Stimulated activated CD4-positive, alpha-beta T cell treated with anti-CD3 and anti-CD28 coated beads, Interleukin-1b, Interleukin-23, amount 100 ng/mL, for 24 hours (primary cell): Measurements from ENCODE around the gene NANOS3.

Experiments
- DNase-seq, 4 experiments: peaks; one replicate each; pipeline ENCODE4 v3.0.0-alpha.2; 2020; ENCODE audit warnings: low read depth in 4 of 4, low spot score in 1 of 4

Gene NANOS3

DNA sequence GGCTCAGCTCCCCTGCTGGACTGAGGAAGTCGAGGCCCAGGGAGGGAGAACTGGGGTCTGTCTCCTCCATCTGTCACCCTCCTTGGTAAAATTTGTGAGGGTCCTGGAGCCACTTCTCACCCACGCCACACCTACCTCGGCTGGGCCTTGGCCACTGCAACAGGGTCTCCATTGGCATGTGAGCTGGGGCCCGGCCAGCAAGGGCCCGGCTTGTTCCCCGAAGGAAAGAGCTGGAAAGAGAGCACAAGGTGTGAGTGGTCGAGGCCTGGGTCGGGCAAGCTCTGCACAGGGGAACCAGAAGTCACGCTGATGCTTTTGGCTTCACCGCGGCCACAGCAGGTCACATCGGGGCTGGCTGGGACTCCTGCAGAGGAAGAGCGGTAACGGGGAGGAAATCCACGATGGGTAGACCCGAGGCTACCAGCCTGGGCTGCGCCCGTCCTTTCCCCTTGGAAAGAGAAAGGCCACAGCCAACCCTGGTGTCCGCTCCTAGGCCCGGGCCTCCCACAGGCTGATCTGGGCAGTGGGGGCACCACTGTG, 9.0 kb downstream of the NANOS3 start:
- no peak for DNase-seq

DNA sequence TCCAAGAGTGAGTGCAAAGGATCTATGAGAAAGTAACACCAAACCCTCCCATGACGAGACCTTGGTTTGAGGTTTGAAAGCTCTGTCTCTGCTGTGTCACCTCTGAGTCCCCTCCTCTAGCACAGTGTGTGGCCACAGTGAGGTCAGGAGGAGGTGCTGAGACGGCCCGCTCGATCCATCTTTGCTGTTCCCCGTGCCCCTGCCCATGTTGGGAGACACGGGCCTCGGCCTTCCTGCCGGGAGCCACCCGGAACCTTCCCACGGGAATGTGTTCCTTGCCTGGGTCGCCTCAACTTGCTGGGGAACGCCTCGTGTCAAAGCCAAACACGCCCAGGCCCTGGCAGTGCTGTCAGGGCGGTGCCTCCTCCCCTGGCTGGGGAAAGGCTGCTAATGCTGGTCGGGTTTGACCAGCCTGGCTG, 10.1 kb downstream of the NANOS3 start:
- DNase-seq = no peak

DNA sequence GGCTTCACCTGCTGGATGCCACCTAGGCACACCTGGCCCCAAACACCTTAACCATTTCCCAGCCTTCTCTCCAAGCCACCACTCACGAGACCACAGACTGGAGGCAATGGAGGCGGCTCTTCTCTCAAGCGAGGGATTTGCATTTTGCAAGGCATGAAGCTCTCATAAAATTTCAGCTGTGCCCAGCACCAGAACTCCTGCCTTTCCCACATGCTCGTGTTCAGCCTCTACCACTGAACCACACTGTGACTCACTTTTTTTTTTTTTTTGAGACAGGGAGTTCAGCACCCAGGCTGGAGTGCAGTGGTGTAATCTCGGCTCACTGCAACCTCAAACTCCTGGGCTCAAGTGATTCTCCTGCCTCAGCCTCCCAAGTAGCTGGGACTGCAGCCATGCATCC, 10.6 kb downstream of the NANOS3 start:
- no peak for DNase-seq

DNA sequence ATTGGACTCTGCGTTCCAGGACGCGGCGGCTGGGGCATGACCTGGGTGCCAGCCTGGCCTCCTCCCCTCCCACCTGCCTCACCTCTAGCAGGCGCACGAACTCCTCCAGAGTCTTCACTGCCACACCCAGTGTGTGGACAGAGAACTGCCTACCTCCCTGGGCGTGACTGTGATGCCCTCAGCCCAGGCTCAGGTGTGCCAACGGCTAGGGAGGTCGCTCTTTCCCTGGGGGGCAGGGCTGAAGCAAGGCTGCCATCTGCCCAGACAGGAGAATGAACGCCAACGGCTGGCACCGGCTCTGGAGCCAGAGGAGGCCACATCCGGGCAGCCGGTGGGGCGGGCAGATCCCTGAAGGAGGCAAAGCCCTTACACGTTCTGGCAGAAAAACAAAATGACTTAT, 11.3 kb downstream of the NANOS3 start:
- no peak for DNase-seq

DNA sequence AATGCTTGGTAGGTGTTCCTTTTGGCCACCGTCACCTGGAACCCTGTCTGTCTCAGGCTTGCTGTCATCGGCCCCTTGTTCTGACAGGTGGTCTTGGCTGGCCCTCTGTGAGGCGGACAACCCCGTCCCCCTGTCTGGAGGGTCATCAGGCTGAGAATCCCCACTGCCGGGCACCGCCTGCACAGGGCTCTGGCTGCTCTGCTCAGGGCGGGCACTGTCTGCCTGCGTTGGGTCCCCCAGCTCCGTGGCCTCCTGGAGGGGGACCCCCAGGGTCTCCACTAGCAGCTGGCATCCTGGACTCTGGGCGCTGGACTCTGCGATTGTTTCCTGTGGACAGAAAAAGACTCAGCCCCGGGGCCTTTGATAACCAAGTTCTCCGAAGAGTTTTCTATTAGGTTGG, 13.2 kb downstream of the NANOS3 start:
- no peak for DNase-seq

DNA sequence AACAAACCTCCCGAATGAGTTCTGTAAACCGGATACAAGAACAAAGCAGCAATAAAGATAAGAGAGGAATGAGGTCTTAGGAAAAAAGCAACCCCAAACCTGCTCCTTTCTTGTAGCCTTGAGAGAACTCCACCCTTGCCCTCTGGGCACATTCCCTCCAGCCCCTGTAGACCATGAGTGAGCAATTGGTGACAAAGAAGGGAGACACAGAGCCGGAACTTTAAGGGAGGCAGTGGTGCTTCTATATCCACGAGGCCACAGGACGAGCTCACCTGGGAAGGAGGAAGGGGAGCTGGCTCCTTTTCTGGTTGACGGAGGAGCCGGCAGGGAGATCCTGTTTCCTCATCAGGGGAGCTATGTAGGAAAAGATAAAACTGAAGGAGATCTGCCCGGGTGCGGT, 15.9 kb downstream of the NANOS3 start:
- no peak for DNase-seq

DNA sequence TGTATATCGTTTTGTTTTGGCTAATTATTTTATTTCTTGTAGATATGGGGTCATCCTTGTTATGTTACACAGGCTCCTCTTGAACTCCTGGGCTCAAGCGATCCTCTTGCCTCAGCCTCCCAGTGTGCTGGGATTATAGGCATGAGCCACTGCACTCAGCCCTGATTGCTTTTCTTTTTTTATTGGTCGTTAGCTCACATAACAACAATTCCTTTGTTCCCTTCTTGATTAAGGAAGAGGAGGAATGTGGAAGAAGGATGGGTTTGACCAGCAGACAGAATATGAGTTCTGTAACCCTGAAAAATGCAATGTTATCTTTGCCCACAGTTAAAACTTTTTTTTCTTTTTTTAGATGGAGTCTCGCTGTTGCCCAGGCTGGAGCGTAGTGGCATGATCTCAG, 17.6 kb downstream of the NANOS3 start:
- DNase-seq = no peak

DNA sequence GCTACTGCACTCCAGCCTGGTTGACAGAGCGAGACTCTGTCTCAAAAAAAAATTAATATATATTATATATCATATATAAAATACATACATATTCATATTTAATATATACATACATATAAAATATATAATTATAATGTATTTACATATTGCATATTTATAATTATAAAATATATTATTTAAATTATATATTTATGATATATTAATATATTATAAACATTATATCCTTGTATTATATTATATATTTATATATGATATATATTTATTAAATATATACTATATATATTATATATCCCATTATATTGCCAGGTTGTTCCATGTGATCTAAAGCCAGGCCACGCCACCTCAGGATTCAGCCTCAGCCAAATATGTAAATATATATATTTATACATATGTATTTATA, 19.3 kb downstream of the NANOS3 start:
- no peak for DNase-seq

DNA sequence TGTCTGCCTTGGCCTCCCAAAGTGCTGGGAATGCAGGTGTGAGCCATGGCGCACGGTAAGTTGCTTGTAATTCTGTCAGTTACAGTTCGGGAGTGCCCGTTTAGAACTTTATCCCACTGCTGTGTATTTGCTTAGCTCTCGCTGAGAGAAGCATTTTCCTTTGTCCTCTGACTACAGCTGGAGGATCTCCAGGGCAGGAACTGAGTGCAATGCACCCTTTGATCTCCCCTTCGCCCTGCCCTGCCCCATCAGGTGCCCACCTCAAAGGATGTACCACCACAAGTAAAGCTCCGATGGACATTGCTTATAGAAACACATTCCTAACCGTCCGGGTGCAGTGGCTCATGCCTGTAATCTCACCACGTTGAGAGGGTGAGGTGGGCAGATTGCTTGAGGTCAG, 22.5 kb downstream of the NANOS3 start:
- no peak for DNase-seq

DNA sequence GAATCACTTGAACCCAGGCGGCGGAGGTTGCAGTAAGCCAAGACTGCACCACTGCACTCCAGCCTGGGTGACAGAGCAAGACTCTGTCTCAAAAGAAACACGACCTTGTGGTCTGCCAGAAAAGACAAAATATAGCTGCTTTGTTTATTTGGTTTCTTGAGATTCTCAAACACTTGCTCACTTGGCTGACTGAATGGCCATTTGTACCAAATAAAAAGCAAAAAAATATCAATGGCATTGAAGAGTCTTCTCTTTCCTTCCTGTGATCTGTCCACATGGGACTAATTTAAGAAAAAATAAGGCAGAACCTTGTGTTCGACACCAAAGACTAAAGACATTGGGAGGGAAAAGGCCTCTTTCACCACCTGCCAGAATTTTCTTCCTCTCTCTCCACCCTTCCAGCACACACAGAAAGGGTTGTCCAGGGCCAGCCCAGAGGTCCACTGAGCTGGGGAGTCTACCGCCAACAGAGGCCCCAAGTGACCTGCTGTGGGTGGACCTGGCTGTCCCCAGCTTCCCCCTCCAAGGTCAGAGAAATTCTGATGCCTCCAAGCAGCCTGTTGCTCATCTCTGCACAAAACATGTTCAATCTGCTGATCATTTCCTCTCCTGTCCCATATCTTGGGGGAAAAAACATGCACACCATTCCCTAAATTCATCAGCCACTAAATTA, 23.1 kb downstream of the NANOS3 start:
- DNase-seq = no peak

DNA sequence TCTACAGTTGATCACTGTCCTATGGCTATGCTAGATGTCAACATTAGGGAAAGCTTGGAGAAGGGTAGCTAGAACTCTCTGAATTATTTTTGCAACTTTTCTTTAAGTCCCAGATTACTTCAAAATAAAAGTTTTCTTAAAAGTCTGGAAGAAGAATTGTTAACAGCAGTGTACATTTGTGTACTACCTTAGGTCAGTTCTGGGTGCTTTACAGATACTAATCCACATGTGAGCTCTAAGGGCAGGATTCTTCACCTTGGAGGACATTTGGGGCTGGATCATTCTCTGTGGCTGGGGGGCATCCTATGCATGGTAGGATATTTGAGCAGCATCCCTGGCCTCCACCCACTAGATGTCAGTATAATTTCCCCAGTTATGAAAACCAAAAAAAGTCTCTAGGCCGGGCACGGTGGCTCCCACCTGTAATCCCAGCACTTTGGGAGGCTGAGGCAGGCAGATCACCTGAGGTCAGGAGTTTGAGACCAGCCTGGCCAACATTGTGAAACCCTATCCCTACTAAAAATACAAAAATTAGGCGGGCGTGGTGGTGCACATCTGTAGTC, 26.1 kb downstream of the NANOS3 start:
- no peak for DNase-seq

DNA sequence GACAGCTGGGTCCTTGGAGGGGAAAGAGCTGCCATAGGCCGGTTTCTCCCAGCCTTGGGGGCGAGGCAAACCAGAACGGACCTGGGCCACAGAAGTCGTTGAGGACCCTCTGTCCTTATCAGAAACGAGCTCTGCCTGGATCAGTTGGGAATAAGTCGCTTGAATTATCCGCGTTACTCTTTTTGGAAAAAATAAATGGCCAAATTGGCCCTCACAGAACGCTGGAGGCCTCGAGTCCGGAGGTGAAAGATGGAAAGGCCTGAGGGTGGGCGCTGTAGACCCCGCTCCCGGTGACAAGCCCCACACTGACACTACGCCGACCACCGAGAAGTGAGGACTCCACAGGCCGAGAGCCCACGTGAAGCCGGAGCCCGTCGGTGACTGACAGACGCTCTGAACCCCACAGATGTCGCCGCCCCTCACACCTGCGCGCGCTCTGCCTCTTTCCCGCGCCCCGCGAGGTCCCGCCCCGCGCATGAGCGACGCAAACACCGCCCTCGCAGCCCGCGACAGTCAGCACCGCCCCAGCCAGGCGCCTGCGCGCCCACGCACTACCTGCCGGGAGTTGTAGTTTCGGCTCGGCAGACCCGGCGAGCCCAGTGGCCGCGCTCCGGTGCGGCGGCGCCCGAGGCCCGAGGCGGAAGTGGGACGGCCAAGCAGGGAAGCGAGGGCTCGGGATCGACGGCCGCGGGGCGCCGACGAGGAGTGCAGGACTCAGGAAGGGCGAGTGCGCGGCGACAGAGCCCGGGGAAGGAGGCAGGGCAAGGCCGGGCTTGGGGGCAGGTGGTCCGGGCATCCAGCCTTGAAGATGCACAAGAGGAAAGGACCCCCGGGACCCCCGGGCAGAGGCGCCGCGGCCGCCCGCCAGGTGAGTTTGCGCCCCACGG, 28.9 kb downstream of the NANOS3 start, which contains the start of the genes BRME1 and CC2D1A:
Gene BRME1 (minus strand): TSS at position 484 of the 887 bp plus-strand sequence. CDS start 1,225 bp downstream, outside the sequence.
Gene CC2D1A (plus strand): TSS at position 568 of the 887 bp plus-strand sequence. CDS start 241 bp downstream, at position 809.
- DNase-seq = peak; percentile 89 to 97 (median 92)

DNA sequence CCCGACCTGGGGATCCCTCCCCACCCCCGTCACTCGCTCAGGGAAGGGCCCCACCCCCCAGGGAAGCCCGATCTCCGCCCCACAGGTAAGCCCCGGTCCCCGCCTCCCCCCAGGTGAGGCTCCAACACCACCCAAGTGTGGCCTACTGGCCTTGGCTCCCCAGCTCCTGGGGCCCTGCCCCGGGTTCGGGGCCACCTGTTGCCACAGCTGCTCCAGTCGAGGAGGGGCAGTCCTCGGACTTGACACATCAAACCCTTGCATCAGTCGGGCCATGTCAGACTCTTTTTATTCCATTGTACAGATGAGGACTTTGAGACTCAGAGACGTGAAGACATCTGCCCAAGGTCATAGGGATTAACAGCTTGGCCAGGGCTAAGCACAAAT, 29.6 kb downstream of the NANOS3 start:
- no peak for DNase-seq

DNA sequence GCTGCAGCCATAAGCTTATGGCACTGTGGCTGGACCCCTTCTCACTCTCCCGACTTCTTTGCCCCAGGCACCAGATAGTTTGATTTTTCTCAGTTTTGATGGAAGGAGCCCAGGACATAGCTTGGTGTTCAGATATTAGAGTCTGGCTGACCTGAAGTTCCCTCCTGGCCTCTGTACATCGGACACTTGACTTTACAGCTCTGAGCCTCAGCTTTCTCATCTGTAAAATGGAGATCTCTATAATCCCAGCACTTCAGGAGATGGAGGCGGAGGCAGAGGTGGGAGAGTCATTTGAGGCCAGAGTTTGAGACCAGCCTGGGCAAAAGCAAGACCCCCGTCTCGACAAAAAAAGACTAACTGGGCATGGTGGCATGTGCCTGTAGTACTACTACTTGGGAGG, 30.0 kb downstream of the NANOS3 start:
- DNase-seq = no peak

DNA sequence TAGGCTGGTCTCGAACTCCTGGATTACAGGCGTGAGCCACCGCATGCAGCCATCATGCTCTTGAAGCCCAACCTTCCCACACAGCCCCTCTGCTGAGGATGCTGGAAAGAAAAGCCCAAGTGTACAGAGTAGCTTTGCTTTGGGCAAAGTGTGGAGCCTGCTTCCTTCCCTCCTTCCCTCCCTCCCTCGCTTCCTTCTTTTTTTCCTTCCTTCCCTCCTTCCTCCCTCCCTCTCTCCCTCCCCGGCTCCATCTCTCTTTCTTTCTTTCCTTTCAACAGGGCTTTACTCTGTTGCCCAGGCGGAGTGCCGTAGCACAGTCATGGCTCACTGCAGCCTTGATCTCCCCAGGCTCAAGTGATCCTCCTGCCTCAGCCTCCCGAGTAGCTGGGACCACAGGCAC, 31.7 kb downstream of the NANOS3 start:
- DNase-seq = no peak

DNA sequence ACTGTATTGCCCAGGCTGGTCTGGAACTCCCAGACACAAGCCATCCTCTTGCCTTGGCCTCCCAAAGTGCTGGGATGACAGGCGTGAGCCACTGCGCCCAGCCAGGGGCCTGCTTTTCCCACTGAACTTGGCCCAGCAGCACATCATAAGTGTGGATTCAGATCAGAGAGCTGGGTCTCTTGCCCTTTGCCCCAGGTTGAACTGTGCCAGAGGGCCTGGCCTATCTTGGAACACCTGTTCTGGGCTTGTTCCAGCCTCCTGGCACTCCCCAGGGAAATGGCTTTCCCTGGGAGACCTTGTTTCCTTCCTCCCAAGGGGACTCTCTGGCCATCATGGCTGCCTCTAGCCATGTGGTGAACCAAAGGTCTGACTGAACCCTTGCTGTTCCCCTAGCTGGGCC, 32.5 kb downstream of the NANOS3 start:
- DNase-seq = no peak

DNA sequence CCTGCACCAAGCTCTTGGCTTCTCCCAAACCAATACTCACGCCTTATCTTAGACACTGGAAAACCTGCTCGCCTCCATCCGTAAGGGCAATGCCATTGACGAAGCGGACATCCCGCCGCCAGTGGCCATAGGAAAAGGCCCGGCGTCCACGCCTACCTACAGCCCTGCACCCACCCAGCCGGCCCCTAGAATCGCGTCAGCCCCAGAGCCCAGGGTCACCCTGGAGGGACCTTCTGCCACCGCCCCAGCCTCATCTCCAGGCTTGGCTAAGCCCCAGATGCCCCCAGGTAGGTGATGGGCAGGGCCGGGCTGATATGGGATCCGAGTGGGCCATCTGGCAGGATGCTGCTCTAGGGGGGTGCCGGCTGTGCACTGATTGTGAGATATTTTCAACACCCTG, 36.4 kb downstream of the NANOS3 start:
- no peak for DNase-seq

DNA sequence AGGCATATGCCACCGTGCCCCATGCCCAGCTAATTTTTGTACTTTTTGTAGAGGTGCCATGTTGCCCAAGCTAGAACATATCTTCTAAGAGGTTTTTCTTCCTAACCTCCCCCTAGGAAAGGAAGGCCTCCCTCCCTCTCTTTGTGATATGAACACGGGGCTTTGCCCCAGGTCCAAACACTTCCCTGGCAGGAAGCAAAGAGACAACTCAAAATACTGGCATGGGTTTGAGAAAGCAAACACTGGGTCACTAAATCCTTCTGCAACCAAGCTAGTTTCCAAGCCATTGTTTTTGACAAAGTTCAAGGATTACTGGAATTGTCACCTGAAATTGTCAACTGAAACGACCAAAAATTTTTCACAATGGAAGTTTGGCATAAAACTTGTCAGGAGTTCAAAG, 37.8 kb downstream of the NANOS3 start:
- no peak for DNase-seq

DNA sequence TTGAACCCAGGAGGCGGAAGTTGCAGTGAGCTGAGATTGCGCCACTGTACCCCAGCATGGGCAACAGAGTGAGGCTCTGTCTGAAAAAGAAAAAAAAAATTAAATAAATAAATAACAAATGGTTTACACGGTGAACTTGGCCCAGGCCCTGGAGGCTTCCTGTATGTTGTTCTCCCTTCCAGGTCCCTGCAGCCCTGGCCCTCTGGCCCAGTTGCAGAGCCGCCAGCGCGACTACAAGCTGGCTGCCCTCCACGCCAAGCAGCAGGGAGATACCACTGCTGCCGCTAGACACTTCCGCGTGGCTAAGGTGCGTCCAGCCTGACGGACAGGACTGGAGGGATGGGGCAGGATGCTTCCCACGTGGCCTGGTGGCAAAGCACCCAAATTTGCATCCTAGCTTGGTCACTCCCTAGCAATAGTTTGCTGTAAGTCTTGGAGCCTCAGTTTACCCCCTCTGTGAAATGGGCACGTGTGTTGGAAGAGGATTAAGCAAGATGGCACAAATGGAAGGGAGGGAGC, 41.0 kb downstream of the NANOS3 start:
- no peak for DNase-seq

DNA sequence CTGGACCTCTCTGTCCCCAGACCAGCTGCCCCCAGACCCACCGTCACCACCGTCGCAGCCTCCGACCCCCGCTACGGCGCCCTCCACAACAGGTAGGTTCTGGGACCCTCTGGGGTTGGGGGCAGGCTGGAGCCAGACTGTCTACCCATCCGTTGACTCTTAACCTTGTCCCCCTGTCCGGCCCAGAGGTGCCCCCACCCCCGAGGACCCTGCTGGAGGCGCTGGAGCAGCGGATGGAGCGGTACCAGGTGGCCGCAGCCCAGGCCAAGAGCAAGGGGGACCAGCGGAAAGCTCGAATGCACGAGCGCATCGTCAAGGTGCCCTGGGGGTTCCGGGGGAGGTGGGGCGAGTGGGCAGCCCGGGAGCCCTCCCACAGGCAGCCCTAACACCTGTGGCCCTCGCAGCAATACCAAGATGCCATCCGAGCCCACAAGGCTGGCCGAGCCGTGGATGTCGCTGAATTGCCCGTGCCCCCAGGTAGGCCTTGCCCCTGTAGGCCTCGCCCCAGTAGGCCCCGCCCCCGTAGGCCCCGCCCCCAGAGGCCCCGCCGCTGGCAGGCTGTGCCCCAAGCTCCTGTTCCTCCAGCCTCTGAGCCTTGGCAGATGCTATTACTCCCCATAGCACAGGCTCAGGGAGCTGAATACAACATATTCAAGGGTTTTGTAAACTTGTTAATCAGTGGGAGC, 41.9 kb downstream of the NANOS3 start:
- DNase-seq = no peak

DNA sequence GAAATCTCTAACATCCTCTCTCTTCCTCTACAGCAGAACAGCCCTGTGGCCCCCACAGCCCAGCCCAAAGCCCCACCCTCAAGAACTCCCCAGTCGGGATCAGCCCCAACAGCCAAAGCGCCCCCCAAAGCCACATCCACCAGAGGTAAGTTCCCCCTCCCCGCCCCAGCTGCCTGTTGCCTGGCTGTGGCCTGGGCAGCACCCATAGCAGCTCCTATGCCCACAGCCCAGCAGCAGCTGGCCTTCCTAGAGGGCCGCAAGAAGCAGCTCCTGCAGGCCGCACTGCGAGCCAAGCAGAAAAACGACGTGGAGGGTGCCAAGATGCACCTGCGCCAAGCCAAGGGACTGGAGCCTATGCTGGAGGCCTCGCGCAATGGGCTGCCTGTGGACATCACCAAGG, 43.6 kb downstream of the NANOS3 start:
- DNase-seq = no peak
